Chondrocyte (in vitro differentiated cells): ENCODE results near the gene LPO. TPM values are rescaled to one million over a fixed set of nuclear protein-coding genes. Genes with fewer than 3 reads are reported as not detected.
A peak's percentile ranks its signal among the peaks of the same experiment; 100 is the strongest.

Experiments
- DNase-seq: peaks from one replicate; pipeline ENCODE4 v3.0.0; 2021; ENCODE audit warnings: mixed read lengths, low spot score
- H3K27ac Mint-ChIP-seq: one replicate; pipeline ENCODE4 v1.8.0; 2021; ENCODE audit warnings: mild to moderate bottlenecking, moderate library complexity, mixed read lengths; ENCODE audit not compliant: unreplicated experiment
- H3K27me3 Mint-ChIP-seq: 2 replicates; pipeline ENCODE4 v1.8.0; 2021; ENCODE audit warnings: low read depth, mixed read lengths
- H3K36me3 Mint-ChIP-seq: 2 replicates; pipeline ENCODE4 v1.8.0; 2021; ENCODE audit warnings: low read depth, mixed read lengths
- H3K4me1 Mint-ChIP-seq: 2 replicates; pipeline ENCODE4 v1.8.0; 2021; ENCODE audit warnings: low read depth, mild to moderate bottlenecking, mixed read lengths
- H3K4me3 Mint-ChIP-seq: one replicate; pipeline ENCODE4 v1.8.0; 2021; ENCODE audit warnings: mild to moderate bottlenecking, moderate library complexity, mixed read lengths; ENCODE audit not compliant: unreplicated experiment
- H3K9me3 Mint-ChIP-seq: 2 replicates; pipeline ENCODE4 v1.8.0; 2021; ENCODE audit warnings: low read depth, mixed read lengths
- CTCF ChIP-seq: fragments of 200-600 bp; sonication (generic); IDR thresholded peaks from 2 replicates; pipeline ENCODE4 v1.5.0; 2021; ENCODE audit warnings: antibody characterized with exemption, mild to moderate bottlenecking, moderate library complexity
- total RNA-seq: library from RNA; stranded (reverse); gene quantifications from 3 replicates; pipeline ENCODE4 v1.2.1, GENCODE V29; 2021

Gene LPO
- total RNA-seq, 1 donor from 2014 or later = not detected

GRCh38 chr17:58272367-58273280 is 34.2 kb downstream of the LPO start:
- no peak overlapping the region for H3K27ac Mint-ChIP-seq
- no peaks in the 10 kb centered on the region for H3K4me1 Mint-ChIP-seq
- no peak overlapping the region for H3K4me3 Mint-ChIP-seq
- H3K27me3 Mint-ChIP-seq = peaks cover 30% of the 10 kb centered on the region
- DNase-seq = peak; percentile 46
- H3K9me3 Mint-ChIP-seq = no peaks in the 10 kb centered on the region
- TF ChIP-seq CTCF = no peak
- no peaks in the 10 kb centered on the region for H3K36me3 Mint-ChIP-seq

- Mint-ChIP-seq H3K4me1 (no peaks in the 10 kb centered on the region), H3K36me3 (no peaks in the 10 kb centered on the region), H3K9me3 (no peaks in the 10 kb centered on the region), H3K4me3 (no peak overlapping the region), H3K27ac (no peak overlapping the region), H3K27me3 (peaks cover 30% of the 10 kb centered on the region)
- TF ChIP-seq CTCF = no peak
- DNase-seq = peak; percentile 81
These were observed 35.2 kb downstream of the LPO start for GRCh38 chr17:58273453-58274104.

GRCh38 chr17:58275417-58275816 is 37.0 kb downstream of the LPO start:
- DNase-seq = peak; percentile 64
- H3K27ac Mint-ChIP-seq = no peak overlapping the region
- H3K4me1 Mint-ChIP-seq = no peaks in the 10 kb centered on the region
- no peaks in the 10 kb centered on the region for H3K36me3 Mint-ChIP-seq
- no peak overlapping the region for H3K4me3 Mint-ChIP-seq
- peaks cover 33% of the 10 kb centered on the region for H3K27me3 Mint-ChIP-seq
- no peaks in the 10 kb centered on the region for H3K9me3 Mint-ChIP-seq
- no peak for TF ChIP-seq CTCF

GRCh38 chr17:58276423-58276822 is 38.0 kb downstream of the LPO start:
- no peak overlapping the region for H3K4me3 Mint-ChIP-seq
- H3K27ac Mint-ChIP-seq = no peak overlapping the region
- no peaks in the 10 kb centered on the region for H3K36me3 Mint-ChIP-seq
- H3K27me3 Mint-ChIP-seq = peaks cover 35% of the 10 kb centered on the region
- no peak for TF ChIP-seq CTCF
- no peak for DNase-seq
- no peaks in the 10 kb centered on the region for H3K9me3 Mint-ChIP-seq
- no peaks in the 10 kb centered on the region for H3K4me1 Mint-ChIP-seq

- Mint-ChIP-seq H3K4me1 (no peaks in the 10 kb centered on the region), H3K27me3 (peaks cover 32% of the 10 kb centered on the region), H3K9me3 (no peaks in the 10 kb centered on the region), H3K27ac (no peak overlapping the region), H3K36me3 (no peaks in the 10 kb centered on the region), H3K4me3 (no peak overlapping the region)
- peak; percentile 59 for TF ChIP-seq CTCF
- no peak for DNase-seq
These were observed 38.9 kb downstream of the LPO start for GRCh38 chr17:58277107-58277801.
